SK-N-DZ (cell line): ENCODE results near the gene TCF7L2.

Source experiments
- DNase-seq: peaks from one replicate; pipeline ENCODE4 v3.0.0-alpha.2; 2015; ENCODE audit warnings: low spot score

The TCF7L2 gene

DNA sequence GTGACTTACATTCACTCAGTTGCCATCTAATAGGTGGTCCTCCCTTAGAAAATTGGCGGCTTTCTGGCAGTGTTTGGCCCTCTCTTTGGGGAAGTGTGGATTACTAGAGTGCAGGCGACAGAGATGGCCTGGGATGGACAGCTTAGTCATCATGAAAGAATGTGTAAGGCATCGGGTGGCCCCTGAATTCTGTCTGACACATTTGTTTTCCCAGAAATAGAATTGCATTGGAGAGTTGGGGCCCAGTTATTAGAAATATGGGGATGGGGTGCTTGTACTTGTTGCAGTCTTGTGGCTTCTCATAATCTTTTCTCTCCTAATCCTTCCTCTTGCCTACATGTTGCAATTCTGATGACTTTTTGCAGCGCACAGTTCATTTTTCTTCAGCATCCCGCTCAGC lies 13.8 kb downstream of the TCF7L2 start:
- no peak for DNase-seq

DNA sequence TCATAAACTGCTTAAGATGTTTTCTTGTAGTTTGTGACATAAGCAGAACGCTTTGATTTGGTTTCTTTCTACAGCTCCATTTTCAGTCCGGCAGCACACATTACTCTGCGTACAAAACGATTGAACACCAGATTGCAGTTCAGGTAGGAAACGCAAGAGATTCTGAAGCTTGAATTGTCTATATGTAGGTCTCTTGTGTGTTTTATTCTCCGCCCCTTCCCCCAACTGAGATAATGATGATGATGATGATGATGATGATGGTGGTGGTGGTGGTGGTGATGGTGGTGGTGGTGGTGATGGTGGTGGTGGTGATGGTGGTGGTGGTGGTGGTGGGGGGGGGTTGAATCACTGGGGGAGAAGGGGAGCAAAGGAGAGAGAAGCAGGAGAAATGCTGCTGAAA lies 14.4 kb downstream of the TCF7L2 start:
- DNase-seq: no peak

- peak; percentile 45 for DNase-seq
Measured at GRCh38 chr10:112966194-112966855, 16.3 kb downstream of the TCF7L2 start.

DNA sequence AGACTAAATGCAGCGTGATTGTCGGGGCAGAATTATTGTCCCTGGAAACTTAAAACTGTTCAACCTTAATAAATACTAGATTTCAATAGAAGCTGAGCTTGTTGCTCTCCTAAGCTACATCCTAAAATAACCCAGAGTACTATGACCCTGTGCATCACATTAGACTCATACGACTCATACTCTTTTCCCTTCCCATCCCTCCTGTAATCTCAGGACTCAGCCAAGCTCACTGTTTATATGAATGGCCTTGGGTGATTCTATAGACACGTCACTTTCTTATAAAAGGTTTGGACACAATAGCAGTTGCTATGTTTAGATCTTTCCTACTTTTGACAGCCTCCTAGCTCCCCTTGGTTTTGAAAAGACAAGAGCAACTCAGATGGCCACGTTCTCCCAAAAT lies 17.2 kb downstream of the TCF7L2 start:
- DNase-seq: no peak

DNA sequence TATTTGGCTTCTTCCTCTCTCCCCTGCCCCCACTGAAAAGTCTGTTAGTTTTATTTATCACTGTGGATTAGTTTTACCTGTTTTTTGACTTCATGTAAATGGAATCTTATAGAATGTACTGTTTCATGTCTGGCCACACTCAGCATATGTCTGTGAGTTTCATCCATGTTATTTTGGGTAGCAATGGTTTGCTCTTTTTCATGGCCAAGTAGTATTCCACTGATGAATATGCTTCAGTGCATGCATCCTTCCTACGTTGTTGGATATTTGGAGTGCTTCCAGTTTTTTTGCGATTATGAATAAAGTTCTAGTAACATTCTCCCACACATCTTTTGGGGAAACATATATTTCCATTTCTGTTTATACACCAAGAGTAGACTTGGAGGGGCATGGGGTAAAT lies 19.1 kb downstream of the TCF7L2 start:
- DNase-seq: no peak

GRCh38 chr10:112969542-112969941 lies 19.5 kb downstream of the TCF7L2 start:
- no peak for DNase-seq

DNA sequence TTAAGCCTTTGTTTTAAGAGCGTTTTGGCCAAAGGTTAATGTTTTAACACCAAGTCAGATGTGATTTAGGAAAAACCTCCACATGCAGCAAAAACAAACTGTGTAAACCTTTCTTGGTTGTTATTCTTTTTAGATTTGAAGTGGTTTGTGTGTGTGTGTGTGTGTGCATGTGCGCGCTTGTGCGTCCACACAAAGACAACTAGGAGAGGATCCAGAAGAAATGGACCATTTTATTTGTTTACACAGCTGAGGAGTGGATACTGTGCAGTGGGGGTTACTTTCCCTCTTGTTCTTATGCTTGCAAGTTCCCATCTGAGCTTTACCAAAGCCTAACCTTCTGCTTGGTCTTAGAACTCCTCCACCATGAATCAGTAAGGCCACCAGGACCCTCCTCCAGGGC lies 20.0 kb downstream of the TCF7L2 start:
- DNase-seq: no peak

DNA sequence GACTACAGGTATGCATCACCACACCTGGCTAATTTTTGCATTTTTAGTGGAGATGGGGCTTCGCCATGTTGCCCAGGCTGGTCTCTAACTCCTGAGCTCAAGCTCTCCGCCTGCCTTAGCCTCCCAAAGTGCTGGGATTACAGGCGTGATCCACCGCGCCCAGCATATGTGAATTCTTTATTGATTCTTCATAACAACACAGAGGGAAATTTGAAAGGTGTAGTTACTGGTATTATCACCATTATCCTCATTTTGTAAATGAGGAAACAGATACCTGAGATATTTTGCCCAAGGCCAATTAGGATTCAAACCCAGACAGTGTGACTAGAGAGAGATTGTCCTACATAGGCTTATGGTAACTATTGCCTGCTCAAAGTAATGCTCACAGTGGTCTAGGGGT lies 22.6 kb downstream of the TCF7L2 start:
- no peak for DNase-seq

DNA sequence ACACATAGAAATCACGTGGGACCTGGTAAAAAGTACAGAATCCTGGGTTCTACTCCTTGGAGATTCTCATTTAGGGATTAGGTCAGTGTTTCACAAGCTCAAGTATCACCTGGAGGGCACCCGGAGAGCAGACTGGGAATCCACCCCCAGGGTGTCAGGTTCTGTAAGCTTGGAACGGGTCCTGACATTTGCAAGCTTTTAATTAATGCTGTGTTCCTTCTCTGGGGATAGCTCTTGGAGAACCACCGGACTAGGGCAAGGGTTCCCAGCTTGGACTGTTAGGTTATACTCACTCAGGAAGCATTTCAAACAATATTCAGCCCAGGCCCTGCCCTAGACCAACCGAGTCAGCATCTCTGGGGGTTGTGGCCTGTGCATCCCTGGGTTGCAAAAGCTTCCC lies 23.0 kb downstream of the TCF7L2 start:
- DNase-seq: no peak

DNA sequence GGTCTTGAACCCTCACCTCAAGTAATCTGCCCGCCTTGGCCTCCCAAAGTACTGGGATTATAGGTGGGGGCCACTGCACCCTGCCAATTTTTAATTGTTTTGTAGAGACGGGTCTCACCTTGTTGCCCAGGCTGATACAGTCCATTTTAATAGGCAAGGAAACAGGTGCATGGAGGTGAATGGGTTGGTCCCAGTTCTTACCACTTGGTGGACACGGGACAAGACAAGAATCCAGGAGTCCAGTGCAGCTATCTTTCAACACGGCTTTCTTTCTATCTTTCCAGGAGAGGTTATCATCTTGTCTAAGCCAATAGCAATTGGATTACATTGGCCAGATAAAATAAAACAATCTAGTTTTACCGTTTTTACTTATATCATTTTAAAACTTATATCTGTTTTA lies 23.8 kb downstream of the TCF7L2 start:
- no peak for DNase-seq

GRCh38 chr10:112977426-112977898 lies 27.4 kb downstream of the TCF7L2 start:
- DNase-seq: peak; percentile 96

GRCh38 chr10:112979927-112980326 lies 29.9 kb downstream of the TCF7L2 start:
- DNase-seq: no peak

GRCh38 chr10:112980937-112981336 lies 30.9 kb downstream of the TCF7L2 start:
- no peak for DNase-seq

DNA sequence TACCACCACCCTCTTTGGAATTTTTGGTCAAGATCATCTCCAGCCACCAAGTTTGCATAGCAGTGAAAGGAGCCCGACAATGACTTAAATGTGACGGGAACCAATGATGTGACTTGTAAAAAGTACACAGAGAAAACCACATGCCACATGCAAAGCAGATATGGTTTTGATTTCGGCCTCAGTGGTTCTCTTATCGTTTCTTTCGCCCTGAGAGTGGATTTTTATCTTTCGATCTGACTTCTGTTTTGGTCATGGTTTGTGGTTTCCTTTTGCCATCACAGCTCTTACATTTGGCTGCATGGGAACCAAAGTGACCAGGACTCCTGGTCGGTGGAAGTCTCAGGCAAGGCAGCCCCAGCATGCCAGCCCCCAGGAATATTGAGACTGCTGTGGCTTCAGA lies 31.5 kb downstream of the TCF7L2 start:
- peak; percentile 75 for DNase-seq

GRCh38 chr10:112983444-112984056 lies 33.5 kb downstream of the TCF7L2 start:
- no peak for DNase-seq

GRCh38 chr10:112984756-112985155 lies 34.7 kb downstream of the TCF7L2 start:
- DNase-seq: no peak

DNA sequence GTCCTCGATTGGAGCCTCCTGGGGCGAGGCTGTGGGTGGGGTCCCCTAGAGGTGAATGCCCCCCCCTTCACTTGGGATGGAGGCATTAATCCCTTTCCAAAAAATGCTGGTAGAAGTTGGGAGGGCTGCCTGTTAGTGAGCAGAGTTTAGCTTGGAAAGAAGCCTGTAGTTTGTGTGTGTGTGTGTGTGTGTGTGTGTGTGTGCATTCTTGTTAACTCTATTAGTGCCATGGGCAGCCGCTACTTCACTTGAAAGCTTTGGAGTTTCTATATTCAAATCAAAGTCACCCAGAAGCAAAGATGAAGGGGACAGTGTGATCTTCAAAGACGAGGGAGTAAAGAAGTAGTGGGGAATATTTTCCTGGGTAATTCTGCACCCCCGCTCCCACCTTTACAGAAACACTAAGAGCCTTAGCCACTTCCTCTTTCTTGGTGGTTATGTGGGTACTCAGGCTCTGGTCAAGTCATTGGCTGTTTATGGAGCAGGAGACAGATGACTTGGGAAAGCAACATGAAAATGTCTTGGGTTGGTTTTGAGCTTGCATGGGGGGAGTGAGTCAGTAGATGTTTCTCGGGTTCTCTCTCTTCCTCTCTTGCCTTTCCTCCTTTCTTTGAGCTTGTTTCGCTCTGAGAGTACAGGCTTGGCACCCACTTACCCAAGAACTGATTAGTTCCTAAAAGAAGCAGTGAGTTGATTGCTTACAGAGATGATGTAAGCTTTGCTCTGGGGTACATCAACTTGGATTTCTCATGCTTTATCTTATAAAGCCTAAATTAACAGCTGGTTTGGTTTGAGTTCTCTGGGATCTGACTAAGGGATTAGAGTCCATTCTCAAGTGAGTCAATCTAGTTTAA lies 35.9 kb downstream of the TCF7L2 start:
- DNase-seq: no peak

DNA sequence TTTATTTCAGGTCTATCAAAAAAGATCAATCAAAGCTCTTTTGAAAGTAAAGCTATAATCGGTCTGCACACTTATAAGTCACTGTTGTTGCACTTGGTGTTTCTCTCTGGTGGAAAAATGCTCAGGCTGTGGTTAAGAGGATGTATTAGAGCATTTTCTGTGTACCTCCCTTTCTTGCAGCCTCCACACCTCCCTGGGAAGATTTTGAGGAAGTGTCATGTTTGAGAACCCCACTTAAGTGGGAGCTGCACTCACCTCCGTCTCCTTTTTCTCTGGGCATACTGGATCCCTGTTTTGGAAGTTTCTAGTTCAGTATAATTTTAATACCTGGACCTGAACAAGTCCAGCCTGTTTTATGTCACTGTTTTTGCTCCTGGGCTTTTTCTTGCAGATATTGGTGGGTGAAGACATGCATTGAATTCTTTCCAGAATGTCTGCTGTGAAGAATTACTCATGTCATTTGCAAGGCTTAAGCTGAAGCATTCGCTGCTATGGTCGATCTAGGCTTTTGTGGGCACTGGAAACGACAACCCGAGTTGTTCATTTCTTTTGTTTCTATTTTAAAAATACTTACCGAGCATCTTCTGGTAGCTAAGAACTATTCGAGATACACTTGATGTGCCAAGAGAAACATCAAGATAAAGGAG lies 36.6 kb downstream of the TCF7L2 start:
- no peak for DNase-seq

DNA sequence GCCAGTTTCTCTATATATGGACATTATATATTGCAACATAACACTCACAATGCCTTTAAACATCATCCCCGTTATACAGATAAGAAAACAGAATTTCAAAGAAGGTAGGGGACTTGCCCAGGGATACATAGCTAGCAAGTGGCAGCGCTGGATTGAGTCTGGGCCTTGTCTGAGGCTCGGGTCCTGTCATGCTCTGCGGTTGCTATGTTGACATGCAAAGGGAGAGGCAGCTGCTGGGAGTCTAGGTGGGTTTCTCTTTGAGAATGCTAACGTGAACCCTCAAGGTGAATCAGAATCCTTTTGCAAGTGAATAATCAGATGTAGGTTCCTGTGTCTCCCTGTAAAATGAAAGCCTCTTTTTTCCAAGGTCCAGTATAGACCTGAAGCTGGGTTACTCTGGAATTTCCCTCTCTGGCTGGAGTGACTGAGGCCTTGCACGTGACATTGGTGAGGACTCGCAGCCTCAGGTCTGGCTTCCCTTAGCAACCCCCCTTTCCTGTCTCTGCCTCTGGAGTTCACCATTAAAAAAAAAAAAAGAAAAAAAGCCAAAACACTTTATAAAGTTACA lies 38.9 kb downstream of the TCF7L2 start:
- DNase-seq: no peak

- DNase-seq: no peak
Measured at GRCh38 chr10:112989826-112990225, 39.8 kb downstream of the TCF7L2 start.

GRCh38 chr10:112990271-112990670 lies 40.2 kb downstream of the TCF7L2 start:
- DNase-seq: no peak
